Stimulated activated naive CD8-positive, alpha-beta T cell treated with anti-CD3 and anti-CD28 coated beads, Interleukin-15, Interleukin-2, amounts not matched to agents 100 ng/mL and 50 ng/mL, for 24 hours (primary cell): ENCODE results near the gene GOLGA2.
A peak's percentile ranks its signal among the peaks of the same experiment; 100 is the strongest.
"Not testable (repeated sequence)": the region's sequence is repeated elsewhere in the genome, so short reads cannot be mapped to it uniquely, and the experiment has no call there.

Experiments
- H3K27ac Mint-ChIP-seq: one replicate; pipeline ENCODE4 v1.8.0; 2021; ENCODE audit warnings: mild to moderate bottlenecking, mixed read lengths
- H3K27me3 Mint-ChIP-seq: one replicate; pipeline ENCODE4 v1.8.0; 2021; ENCODE audit warnings: mixed read lengths
- H3K36me3 Mint-ChIP-seq: one replicate; pipeline ENCODE4 v1.8.0; 2021; ENCODE audit warnings: low read depth, mixed read lengths
- H3K4me1 Mint-ChIP-seq: one replicate; pipeline ENCODE4 v1.8.0; 2021; ENCODE audit warnings: low read depth, mixed read lengths
- H3K4me3 Mint-ChIP-seq: one replicate; pipeline ENCODE4 v1.8.0; 2021; ENCODE audit warnings: mild to moderate bottlenecking, mixed read lengths
- H3K9me3 Mint-ChIP-seq: one replicate; pipeline ENCODE4 v1.8.0; 2021; ENCODE audit warnings: mixed read lengths

GOLGA2 gene

GRCh38 chr9:128298535-128299482 lies 23.0 kb upstream of the GOLGA2 start:
- H3K4me3 Mint-ChIP-seq, result no peak overlapping the region
- H3K27ac Mint-ChIP-seq, result no peak overlapping the region
- no peaks in the 10 kb centered on the region for H3K9me3 Mint-ChIP-seq
- H3K27me3 Mint-ChIP-seq, result no peaks in the 10 kb centered on the region
- no peaks in the 10 kb centered on the region for H3K36me3 Mint-ChIP-seq
- H3K4me1 Mint-ChIP-seq, result no peaks in the 10 kb centered on the region

DNA sequence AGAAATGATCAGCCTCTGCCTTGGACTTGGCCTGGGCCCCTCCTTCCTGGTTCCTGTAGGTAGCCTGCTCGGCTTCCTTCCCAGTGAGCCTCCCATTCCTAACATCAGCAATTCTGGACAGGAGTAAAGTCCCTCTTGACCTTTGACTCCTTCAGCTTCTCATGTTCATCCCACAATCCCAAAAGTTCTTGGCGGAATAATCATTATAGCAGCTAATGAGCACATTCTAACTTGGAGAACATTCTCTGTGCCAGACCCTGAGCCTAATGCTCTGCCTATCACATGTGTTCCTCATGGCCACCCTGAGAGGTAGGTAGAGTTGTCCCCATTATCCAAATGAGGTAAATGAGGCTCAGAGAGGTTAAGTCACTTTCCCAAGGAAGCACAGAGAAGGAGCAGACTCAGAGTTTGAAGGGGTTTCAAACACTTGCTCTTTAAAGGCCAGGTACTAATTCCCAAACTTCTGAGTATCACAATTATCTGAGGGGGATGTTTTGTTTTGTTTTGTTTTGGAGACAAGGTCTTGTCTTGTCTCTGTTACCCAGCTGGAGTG lies 21.5 kb upstream of the GOLGA2 start:
- no peaks in the 10 kb centered on the region for H3K36me3 Mint-ChIP-seq
- H3K27me3 Mint-ChIP-seq, result no peaks in the 10 kb centered on the region
- H3K4me1 Mint-ChIP-seq, result no peaks in the 10 kb centered on the region
- H3K4me3 Mint-ChIP-seq, result no peak overlapping the region
- H3K27ac Mint-ChIP-seq, result no peak overlapping the region
- no peaks in the 10 kb centered on the region for H3K9me3 Mint-ChIP-seq

DNA sequence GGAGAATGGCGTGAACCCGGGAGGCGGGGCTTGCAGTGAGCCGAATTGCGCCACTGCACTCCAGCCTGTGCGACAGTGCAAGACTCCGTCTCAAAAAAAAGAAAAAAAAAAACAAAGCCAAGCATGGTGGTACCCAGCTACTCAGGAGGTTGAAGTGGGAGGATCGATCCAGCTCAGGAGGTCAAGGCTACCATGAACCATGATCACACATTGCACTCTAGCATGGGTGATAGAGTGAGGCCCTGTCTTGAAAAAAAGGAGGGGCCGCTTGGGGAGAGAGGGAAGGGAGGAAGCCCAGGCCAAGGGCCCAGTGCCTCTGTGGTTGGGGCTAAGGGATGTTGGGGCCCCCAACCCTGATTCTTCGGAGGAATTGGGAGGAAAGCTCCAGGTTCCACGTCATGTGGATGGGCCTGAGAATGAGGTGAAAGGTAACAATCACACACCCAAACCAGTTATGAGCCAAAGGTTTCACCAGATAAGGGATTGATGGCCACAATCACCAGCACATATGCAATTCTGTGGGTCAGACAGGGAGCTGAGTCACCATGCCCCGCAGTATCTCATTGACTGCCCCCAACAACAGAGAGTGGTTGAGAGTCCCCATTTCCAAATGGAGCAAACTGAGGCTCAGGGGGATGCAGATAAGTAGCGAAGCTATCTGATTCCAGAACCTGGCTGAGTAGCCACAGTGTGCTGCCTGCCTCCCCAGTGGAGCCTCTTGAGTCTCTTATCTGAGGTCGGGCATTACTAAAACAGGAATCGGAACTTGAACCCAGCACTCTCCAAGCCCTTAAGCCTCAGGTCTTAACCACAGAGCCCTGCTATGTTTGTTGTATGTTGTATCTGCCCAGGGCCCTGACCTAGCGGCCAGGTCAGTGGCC lies 20.8 kb upstream of the GOLGA2 start:
- Mint-ChIP-seq H3K4me3 (no peak overlapping the region), H3K9me3 (no peaks in the 10 kb centered on the region), H3K27me3 (no peaks in the 10 kb centered on the region), H3K27ac (no peak overlapping the region), H3K36me3 (no peaks in the 10 kb centered on the region), H3K4me1 (no peaks in the 10 kb centered on the region)

GRCh38 chr9:128294142-128294541 lies 18.3 kb upstream of the GOLGA2 start:
- Mint-ChIP-seq H3K4me1 (no peaks in the 10 kb centered on the region), H3K36me3 (peaks cover under 1% of the 10 kb centered on the region), H3K27ac (no peak overlapping the region), H3K4me3 (no peak overlapping the region), H3K9me3 (no peaks in the 10 kb centered on the region), H3K27me3 (no peaks in the 10 kb centered on the region)

DNA sequence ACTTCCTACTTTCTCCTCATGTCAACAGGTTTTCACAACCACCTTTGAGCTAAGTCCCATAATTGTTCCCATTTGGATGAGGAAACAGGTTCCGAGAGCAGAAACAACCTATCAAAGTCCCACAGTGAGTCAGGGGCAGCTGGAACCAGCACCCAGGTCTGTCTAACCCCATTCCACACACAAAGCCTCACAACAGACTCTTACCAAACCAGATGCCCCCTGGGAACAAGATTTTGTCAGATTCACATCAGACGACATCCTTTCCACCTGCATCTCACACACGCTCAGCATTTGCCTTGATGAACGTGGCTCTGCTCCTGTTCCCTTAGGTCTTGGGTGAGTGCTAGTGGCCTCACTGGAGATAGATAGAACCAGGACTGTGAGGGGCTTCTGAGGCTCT lies 17.3 kb upstream of the GOLGA2 start:
- Mint-ChIP-seq H3K27me3 (no peaks in the 10 kb centered on the region), H3K4me3 (no peak overlapping the region), H3K27ac (no peak overlapping the region), H3K36me3 (peaks cover 6% of the 10 kb centered on the region), H3K4me1 (no peaks in the 10 kb centered on the region), H3K9me3 (no peaks in the 10 kb centered on the region)

GRCh38 chr9:128292009-128292408 lies 16.2 kb upstream of the GOLGA2 start:
- H3K36me3 Mint-ChIP-seq, result peaks cover 10% of the 10 kb centered on the region
- no peaks in the 10 kb centered on the region for H3K4me1 Mint-ChIP-seq
- no peaks in the 10 kb centered on the region for H3K9me3 Mint-ChIP-seq
- no peak overlapping the region for H3K27ac Mint-ChIP-seq
- H3K27me3 Mint-ChIP-seq, result no peaks in the 10 kb centered on the region
- no peak overlapping the region for H3K4me3 Mint-ChIP-seq

DNA sequence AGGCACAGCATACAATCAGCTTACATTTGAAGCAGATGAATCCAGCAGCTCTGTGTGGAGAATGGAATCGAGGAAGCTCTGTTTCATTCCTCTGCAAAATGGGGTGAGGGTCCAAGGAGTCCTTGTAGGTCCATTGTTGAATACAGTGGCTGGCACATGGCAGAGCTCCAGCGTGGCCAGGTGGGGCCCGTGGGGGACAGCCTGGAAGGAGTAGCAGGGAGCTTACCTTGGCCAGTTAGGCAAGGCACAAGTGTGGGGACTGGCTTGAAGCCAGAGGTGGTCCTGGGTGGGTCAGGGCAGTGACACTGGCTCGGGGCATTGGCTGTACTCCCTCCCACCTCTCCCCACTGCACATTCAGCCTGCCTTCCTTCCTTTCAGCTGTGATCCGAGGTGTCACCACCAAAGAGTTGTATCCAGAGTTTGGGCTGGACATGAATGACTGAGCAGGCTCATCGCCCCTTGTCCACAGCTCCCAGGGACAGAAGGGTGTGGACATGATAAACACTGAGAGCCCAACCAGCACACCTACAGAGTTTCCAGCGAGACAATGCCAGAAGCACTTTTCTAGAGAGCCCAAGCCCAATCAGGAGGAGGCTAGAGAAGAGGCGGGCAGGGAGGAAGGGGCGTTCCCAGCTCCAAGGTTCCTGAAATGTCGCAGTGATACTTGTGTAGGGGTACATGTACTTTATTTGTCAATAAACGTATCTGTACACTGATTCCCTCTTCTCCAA lies 12.6 kb upstream of the GOLGA2 start:
- Mint-ChIP-seq H3K36me3 (peaks cover 14% of the 10 kb centered on the region), H3K4me3 (no peak overlapping the region), H3K27ac (no peak overlapping the region), H3K9me3 (no peaks in the 10 kb centered on the region), H3K27me3 (no peaks in the 10 kb centered on the region), H3K4me1 (no peaks in the 10 kb centered on the region)

- Mint-ChIP-seq H3K9me3 (no peaks in the 10 kb centered on the region), H3K36me3 (peaks cover 16% of the 10 kb centered on the region), H3K27ac (no peak overlapping the region), H3K27me3 (no peaks in the 10 kb centered on the region), H3K4me1 (no peaks in the 10 kb centered on the region), H3K4me3 (no peak overlapping the region)
Observed at GRCh38 chr9:128286440-128286839, 10.6 kb upstream of the GOLGA2 start.

DNA sequence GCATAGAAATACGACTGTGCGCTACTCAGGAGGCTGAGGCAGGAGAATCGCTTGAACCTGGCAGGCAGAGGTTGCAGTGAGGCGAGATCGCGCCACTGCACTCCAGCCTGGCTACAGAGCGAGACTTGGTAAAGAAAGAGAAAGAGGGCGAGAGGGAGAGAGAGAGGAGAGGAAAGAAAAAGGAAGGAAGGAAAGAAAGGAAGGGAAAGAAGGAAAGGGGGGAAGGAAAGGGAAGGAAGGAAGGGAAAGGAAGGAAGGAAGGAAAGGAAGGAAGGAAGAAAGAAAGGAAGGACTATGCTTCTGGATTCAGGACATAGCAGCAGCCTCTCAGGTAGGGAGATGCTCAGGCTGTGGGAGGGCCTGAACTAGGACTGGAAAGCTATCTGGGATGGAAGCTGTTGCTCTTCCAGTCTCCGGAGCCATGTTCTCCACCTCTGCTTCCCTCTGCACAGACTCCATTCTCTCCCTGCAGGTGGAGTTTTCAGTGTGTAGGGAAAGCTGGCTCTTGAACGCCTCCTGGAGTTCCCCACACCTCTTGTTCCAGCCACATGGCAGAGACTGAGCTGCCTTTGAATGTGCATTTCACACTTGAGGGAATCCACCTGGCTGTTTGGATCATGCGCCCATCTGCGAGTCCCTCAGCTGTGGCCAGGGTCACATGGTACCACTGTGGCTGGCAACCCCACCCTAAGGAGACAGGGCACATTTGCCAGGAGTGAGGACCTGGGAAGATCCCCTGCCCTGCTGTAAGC lies 9.4 kb upstream of the GOLGA2 start:
- H3K9me3 Mint-ChIP-seq, result no peaks in the 10 kb centered on the region
- H3K36me3 Mint-ChIP-seq, result peaks cover 19% of the 10 kb centered on the region
- H3K4me3 Mint-ChIP-seq, result no peak overlapping the region
- H3K27me3 Mint-ChIP-seq, result no peaks in the 10 kb centered on the region
- no peak overlapping the region for H3K27ac Mint-ChIP-seq
- H3K4me1 Mint-ChIP-seq, result peaks cover under 1% of the 10 kb centered on the region

GRCh38 chr9:128282500-128282899 lies 6.7 kb upstream of the GOLGA2 start:
- Mint-ChIP-seq H3K4me1 (peaks cover 15% of the 10 kb centered on the region), H3K4me3 (no peak overlapping the region), H3K36me3 (peaks cover 9% of the 10 kb centered on the region)

DNA sequence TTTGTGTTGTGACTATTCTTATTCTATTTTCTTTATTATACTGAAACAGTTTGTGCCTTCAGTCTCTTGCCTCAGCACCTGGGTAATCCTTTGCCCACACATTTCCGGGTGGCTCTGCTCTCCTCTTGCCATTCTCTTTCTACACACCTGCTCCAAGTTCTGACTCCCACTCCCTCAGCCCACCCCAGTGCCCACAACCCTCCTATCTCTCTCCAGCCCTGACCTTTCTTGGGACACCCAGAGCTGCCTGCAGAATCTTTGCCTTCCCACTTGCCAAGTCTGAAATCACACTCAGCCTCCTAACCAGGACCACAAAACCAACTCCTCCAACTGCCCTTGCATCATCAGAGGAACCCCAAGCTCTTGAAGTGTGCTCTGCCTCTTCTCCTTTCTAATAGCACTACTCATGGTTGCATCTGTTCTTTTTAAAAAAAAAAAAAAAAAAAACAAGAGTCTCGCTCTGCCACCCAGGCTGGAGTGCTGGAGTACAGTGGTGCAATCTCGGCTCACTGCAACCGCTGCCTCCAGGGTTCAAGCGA lies 4.3 kb upstream of the GOLGA2 start:
- Mint-ChIP-seq H3K27ac (no peak overlapping the region), H3K4me3 (no peak overlapping the region), H3K4me1 (peaks cover 30% of the 10 kb centered on the region), H3K27me3 (no peaks in the 10 kb centered on the region), H3K9me3 (no peaks in the 10 kb centered on the region), H3K36me3 (peaks cover 5% of the 10 kb centered on the region)

More at GRCh38 chr9:128282500-128282899, 6.7 kb upstream of the GOLGA2 start:
- H3K27ac Mint-ChIP-seq, result no peak overlapping the region
- no peaks in the 10 kb centered on the region for H3K27me3 Mint-ChIP-seq
- no peaks in the 10 kb centered on the region for H3K9me3 Mint-ChIP-seq

DNA sequence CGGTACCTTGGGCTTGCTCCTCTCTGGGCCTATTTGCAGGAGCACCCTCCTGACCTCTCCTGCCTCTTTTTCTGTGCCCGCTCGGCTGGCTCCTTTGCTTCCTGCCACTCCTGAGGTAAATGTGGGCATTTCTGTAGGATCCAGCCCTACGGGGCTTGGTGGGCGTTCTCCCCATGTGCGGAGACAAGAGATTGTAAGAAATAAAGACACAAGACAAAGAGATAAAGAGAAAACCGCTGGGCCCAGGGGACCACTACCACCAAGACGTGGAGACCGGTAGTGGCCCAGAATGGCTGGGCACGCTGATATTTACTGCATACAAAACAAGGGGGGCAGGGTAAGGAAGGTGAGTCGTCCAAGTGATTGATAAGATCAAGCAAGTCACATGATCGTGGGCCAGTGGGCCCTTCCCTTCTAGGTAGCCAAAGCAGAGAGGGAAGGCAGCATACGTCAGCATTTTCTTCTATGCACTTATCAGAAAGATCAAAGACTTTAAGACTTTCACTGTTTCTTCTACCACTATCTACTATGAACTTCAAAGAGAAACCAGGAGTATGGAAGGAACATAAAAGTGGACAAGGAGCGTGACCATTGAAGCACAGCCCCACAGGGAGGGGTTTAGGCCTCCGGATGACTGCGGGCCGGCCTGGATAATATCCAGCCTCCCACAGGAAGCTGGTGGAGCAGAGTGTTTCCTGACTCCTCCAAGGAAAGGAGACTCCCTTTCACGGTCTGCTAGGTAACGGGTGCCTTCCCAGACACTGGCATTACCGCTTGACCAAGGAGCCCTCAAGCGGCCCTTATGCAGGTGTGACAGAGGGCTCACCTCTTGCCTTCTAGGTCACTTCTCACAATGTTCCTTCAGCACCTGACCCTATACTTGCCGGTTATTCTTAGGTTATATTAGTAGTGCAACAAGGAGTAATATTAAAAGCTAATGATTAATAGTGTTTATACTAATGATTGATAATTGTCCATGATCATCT lies 3.6 kb upstream of the GOLGA2 start:
- H3K4me3 Mint-ChIP-seq, H3K9me3 Mint-ChIP-seq, H3K27me3 Mint-ChIP-seq, H3K36me3 Mint-ChIP-seq: not testable (repeated sequence)
- H3K4me1 Mint-ChIP-seq, result peaks cover 38% of the 10 kb centered on the region
- H3K27ac Mint-ChIP-seq, result peak overlapping the region; percentile 33
